A549 (cell line): ENCODE data around the gene HS3ST6. TPM values are rescaled to one million over a fixed set of nuclear protein-coding genes. Genes with fewer than 3 reads are reported as not detected.
A peak's percentile ranks its signal among the peaks of the same experiment; 100 is the strongest.

Experiments used
- ATAC-seq, 2 experiments: fragments of 200-7000 bp in 1 of 2; fragments of >200 bp in 1 of 2; cut with Nextera tagmentation in 1 of 2; cut with Tn5 transposase in 1 of 2; 3 replicates each; pipeline versions ENCODE4 v1.8.0 to v1.9.1; 2018 to 2020; ENCODE audit warnings: mild to moderate bottlenecking in 1 of 2, moderate library complexity in 1 of 2
- CTCF ChIA-PET: fragments of 300-600 bp; sonication (Branson Sonifier 250); formaldehyde crosslinking; extraction: SDS; loops from one replicate; lab custom pipeline; 2021; ENCODE audit warnings: antibody characterized with exemption, inconsistent platforms; lab: Yijun Ruan, JAX
- POLR2A ChIA-PET: fragments of 350-600 bp; formaldehyde crosslinking; extraction: SDS; loops from one replicate; lab custom pipeline; 2021; ENCODE audit warnings: antibody characterized with exemption, inconsistent platforms; lab: Yijun Ruan, JAX
- DNase-seq, 2 experiments: peaks; one replicate each; pipeline versions ENCODE4 v3.0.0 to v3.0.0-alpha.2; 2011 to 2016; ENCODE audit warnings: low read depth in 1 of 2, low spot score in 1 of 2
- FAIRE-seq: peaks from 2 replicates; lab custom pipeline; 2011; peaks lifted over from hg19 to GRCh38; lab: Jason Lieb, UNC
- H3K27ac ChIP-seq, 2 experiments: fragments of >200 bp; sonication (Bioruptor Twin); formaldehyde crosslinking; 3 replicates each; pipeline ENCODE4 v1.5.1; 2016 to 2017
- H3K4me1 ChIP-seq: fragments of >200 bp; sonication (Bioruptor Twin); formaldehyde crosslinking; 3 replicates; pipeline ENCODE4 v1.6.1; 2016
- H3K4me2 ChIP-seq: fragments of >200 bp; sonication (Bioruptor Twin); formaldehyde crosslinking; 3 replicates; pipeline ENCODE4 v1.6.1; 2016
- H3K4me3 ChIP-seq: fragments of >200 bp; sonication (Bioruptor Twin); formaldehyde crosslinking; 3 replicates; pipeline ENCODE4 v1.5.1; 2016
- H3K9me3 ChIP-seq: fragments of >200 bp; sonication (Bioruptor Twin); formaldehyde crosslinking; 3 replicates; pipeline ENCODE4 v1.6.1; 2016
- BHLHE40 ChIP-seq: IDR thresholded peaks from 2 replicates; pipeline ENCODE4 v1.6.1; 2012; ENCODE audit warnings: low read depth, low read length, inconsistent platforms
- CTCF ChIP-seq: fragments of >200 bp; sonication (Bioruptor Twin); formaldehyde crosslinking; IDR thresholded peaks from 3 replicates; pipeline ENCODE4 v1.5.1; 2016
- EHMT2 ChIP-seq: fragments of 200-600 bp; sonication (generic); IDR thresholded peaks from 2 replicates; pipeline ENCODE4 v1.6.1; 2016; ENCODE audit warnings: antibody characterized with exemption, low read depth, mild to moderate bottlenecking, moderate library complexity
- ELK1 ChIP-seq: fragments of 150-350 bp; IDR thresholded peaks from 2 replicates; pipeline ENCODE4 v1.6.1; 2014; ENCODE audit warnings: low read depth, mild to moderate bottlenecking, low read length
- FOSB ChIP-seq: fragments of 250-450 bp; sonication (Bioruptor Pico); IDR thresholded peaks from 2 replicates; pipeline ENCODE4 v1.5.0; 2020; ENCODE audit warnings: mild to moderate bottlenecking, moderate library complexity
- FOXS1 ChIP-seq: fragments of 250-450 bp; sonication (Bioruptor Pico); IDR thresholded peaks from 2 replicates; pipeline ENCODE4 v1.5.0; 2020; ENCODE audit warnings: mild to moderate bottlenecking, moderate library complexity
- HDAC2 ChIP-seq: fragments of 200-600 bp; sonication (generic); IDR thresholded peaks from 2 replicates; pipeline ENCODE4 v1.6.1; 2016
- HMGXB4 ChIP-seq: fragments of 250-450 bp; sonication (Bioruptor Pico); IDR thresholded peaks from 2 replicates; pipeline ENCODE4 v1.5.0; 2021; ENCODE audit warnings: mild to moderate bottlenecking, moderate library complexity, borderline replicate concordance
- HOXB13 ChIP-seq: fragments of 250-450 bp; sonication (Bioruptor Pico); IDR thresholded peaks from 2 replicates; pipeline ENCODE4 v1.5.0; 2020; ENCODE audit warnings: low read depth, mild to moderate bottlenecking, moderate library complexity
- JUN ChIP-seq, 2 experiments: fragments of >200 bp; sonication (Bioruptor Twin); formaldehyde crosslinking; IDR thresholded peaks; 2 replicates in 1 of 2; 3 replicates in 1 of 2; pipeline ENCODE4 v1.6.1; 2016 to 2017
- NFE2L2 ChIP-seq: fragments of 150-350 bp; conservative IDR thresholded peaks from 2 replicates; pipeline ENCODE4 v1.6.1; 2014; ENCODE audit warnings: low read length
- NPAS2 ChIP-seq: fragments of 250-450 bp; sonication (Bioruptor Pico); IDR thresholded peaks from 2 replicates; pipeline ENCODE4 v1.8.0; 2022; ENCODE audit warnings: mild to moderate bottlenecking, moderate library complexity, borderline replicate concordance
- RARB ChIP-seq: fragments of 250-450 bp; sonication (Bioruptor Pico); IDR thresholded peaks from 2 replicates; pipeline ENCODE4 v1.8.0; 2021; ENCODE audit warnings: mild to moderate bottlenecking, moderate library complexity
- RCOR1 ChIP-seq: fragments of 150-350 bp; IDR thresholded peaks from 2 replicates; pipeline ENCODE4 v1.6.1; 2014; ENCODE audit warnings: antibody characterized with exemption, low read length, low read depth
- RFX5 ChIP-seq: fragments of 450-650 bp; IDR thresholded peaks from 2 replicates; pipeline ENCODE4 v1.7.1; 2014; ENCODE audit warnings: antibody characterized with exemption, mild to moderate bottlenecking, moderate library complexity
- SMC3 ChIP-seq: fragments of >200 bp; sonication (Bioruptor Twin); formaldehyde crosslinking; IDR thresholded peaks from 3 replicates; pipeline ENCODE4 v1.6.1; 2018; ENCODE audit warnings: inconsistent platforms
- TP53 ChIP-seq: fragments of 250-450 bp; sonication (Bioruptor Pico); IDR thresholded peaks from 2 replicates; pipeline ENCODE4 v1.5.0; 2021; ENCODE audit warnings: mild to moderate bottlenecking, moderate library complexity
- ZC3H11A ChIP-seq: fragments of 450-650 bp; IDR thresholded peaks from 2 replicates; pipeline ENCODE4 v1.6.1; 2014; ENCODE audit warnings: antibody characterized with exemption, mild to moderate bottlenecking
- WGBS: methylation state at CpG from one replicate; pipeline ENCODE4 v1.1.6; 2017; ENCODE audit errors: missing lambda C conversion rate; 5-methylcytosine and 5-hydroxymethylcytosine counted together
- polyA plus RNA-seq, 4 experiments: library from polyadenylated mRNA; depleted of rRNA in 3 of 4; stranded (reverse); fragments of >200 nt; fragmentation: RNase III in 1 of 4; extraction: RNeasy Plus Mini Kit Qiagen cat#74134 plus additional on column Dnase treatment in 1 of 4; gene quantifications; 2 replicates in 3 of 4; 3 replicates in 1 of 4; pipeline ENCODE4 v1.2.3, GENCODE V29; 2011 to 2017
- TF ChIP-seq, protein P1 (sequence below): fragments of >200 bp; sonication (Bioruptor Twin); formaldehyde crosslinking; IDR thresholded peaks from 3 replicates; pipeline ENCODE4 v1.6.1; 2016
- TF ChIP-seq, protein P2 (sequence below): fragments of 250-450 bp; sonication (Bioruptor Pico); IDR thresholded peaks from 2 replicates; pipeline ENCODE4 v1.5.0; 2020; ENCODE audit warnings: low read depth, mild to moderate bottlenecking, moderate library complexity

Gene HS3ST6
- polyA plus RNA-seq, 2 of the 4 experiments (the other 2 are of a cell fraction) = 1.5 to 2.0 TPM

- Histone ChIP-seq H3K4me3 (no peak overlapping the region), H3K4me2 (no peak overlapping the region), H3K4me1 (no peaks in the 10 kb centered on the region), H3K9me3 (no peaks in the 10 kb centered on the region), H3K27ac (no peak overlapping the region)
- POLR2A ChIA-PET = interaction anchor here (3.2 kb wide), 1 partner anchor 15 kb away, joined by 18 read pairs; the partner anchor contains the start of gene RPS2
- no peak for FAIRE-seq
- no peak for DNase-seq
- TF ChIP-seq TP53 = no peak
- no peak for TF ChIP-seq RFX5
- no peak for TF ChIP-seq BHLHE40
- TF ChIP-seq ELK1 = no peak
- TF ChIP-seq JUN (IDR thresholded peaks at IDR 0.05) = no peak
- TF ChIP-seq, protein P1, sequence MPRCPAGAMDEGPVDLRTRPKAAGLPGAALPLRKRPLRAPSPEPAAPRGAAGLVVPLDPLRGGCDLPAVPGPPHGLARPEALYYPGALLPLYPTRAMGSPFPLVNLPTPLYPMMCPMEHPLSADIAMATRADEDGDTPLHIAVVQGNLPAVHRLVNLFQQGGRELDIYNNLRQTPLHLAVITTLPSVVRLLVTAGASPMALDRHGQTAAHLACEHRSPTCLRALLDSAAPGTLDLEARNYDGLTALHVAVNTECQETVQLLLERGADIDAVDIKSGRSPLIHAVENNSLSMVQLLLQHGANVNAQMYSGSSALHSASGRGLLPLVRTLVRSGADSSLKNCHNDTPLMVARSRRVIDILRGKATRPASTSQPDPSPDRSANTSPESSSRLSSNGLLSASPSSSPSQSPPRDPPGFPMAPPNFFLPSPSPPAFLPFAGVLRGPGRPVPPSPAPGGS = no peak
- no peak for TF ChIP-seq HDAC2
- no peak for TF ChIP-seq NPAS2
- no peak for TF ChIP-seq CTCF
- no peak for TF ChIP-seq RCOR1
- CTCF ChIA-PET = interaction anchor here (1.1 to 1.4 kb wide), 3 partner anchors 9 to 105 kb away, joined by 3 to 7 read pairs (median 3); partner anchors contain the start of gene NDUFB10
- 34% methylated on average over 5 of the region's 7 CpGs for WGBS
- ATAC-seq = peak; percentile 34 to 46
These were observed 31.8 kb upstream of the HS3ST6 start for GRCh38 chr16:1950047-1950446.

DNA sequence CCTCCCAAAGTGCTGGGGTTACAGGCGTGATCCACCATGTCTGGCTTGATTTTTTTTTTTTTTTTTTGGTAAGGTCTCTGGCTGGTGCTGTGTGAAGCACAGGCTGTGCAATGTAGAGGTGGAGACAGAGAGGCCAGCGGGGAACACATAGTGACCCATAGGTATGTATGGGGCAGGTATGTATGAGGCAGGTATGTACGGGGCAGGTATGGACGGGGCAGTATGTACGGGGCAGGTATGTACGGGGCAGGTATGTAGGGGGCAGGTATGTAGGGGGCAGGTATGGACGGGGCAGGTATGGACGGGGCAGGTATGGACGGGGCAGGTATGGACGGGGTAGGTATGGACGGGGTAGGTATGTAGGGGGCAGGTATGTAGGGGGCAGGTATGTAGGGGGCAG lies 31.3 kb upstream of the HS3ST6 start:
- no peak for DNase-seq
- ChIA-PET POLR2A (no interaction called here), CTCF (interaction anchor here (0.6 to 1.4 kb wide), 5 partner anchors 10 to 139 kb away, joined by 3 to 7 read pairs (median 3); partner anchors contain the start of gene NDUFB10)
- H3K4me2 ChIP-seq = no peak overlapping the region
- FAIRE-seq = no peak
- no peak for ATAC-seq
- no peaks in the 10 kb centered on the region for H3K4me1 ChIP-seq
- H3K27ac ChIP-seq = no peak overlapping the region
- no peak for TF ChIP-seq HOXB13 (CRISPR knock-in tag)
- TF ChIP-seq RARB (CRISPR knock-in tag) = no peak
- no peak for TF ChIP-seq FOSB (CRISPR knock-in tag)
- TF ChIP-seq FOXS1 = no peak
- no peak for TF ChIP-seq SMC3
- TF ChIP-seq NFE2L2 = no peak
- no peak for TF ChIP-seq EHMT2
- TF ChIP-seq HMGXB4 (CRISPR knock-in tag) = no peak
- 70% methylated on average over 6 of the region's 11 CpGs for WGBS
- no peaks in the 10 kb centered on the region for H3K9me3 ChIP-seq
- H3K4me3 ChIP-seq = no peak overlapping the region

DNA sequence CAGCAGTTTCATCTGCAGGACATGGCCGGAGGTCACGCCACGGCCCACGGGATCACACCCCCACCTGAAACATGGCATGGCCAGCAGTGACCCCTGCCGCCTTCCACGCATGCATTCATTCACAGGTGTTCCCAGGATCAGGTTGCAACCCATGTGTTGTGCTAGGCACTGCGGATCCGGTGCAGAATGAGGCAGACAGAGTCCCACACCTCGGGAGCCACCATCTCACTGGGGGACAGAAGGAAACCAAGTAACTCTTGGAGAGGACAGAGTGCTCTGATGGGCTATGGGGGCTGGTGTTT lies 29.1 kb upstream of the HS3ST6 start:
- TF ChIP-seq ZC3H11A = no peak
- no peak for TF ChIP-seq FOSB (CRISPR knock-in tag)
- TF ChIP-seq, protein P2, sequence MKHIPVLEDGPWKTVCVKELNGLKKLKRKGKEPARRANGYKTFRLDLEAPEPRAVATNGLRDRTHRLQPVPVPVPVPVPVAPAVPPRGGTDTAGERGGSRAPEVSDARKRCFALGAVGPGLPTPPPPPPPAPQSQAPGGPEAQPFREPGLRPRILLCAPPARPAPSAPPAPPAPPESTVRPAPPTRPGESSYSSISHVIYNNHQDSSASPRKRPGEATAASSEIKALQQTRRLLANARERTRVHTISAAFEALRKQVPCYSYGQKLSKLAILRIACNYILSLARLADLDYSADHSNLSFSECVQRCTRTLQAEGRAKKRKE (CRISPR knock-in tag) = no peak
- WGBS = 88% methylated on average over 9 of the region's 9 CpGs
- ChIA-PET CTCF (interaction anchor here (1.2 to 2.5 kb wide), 4 partner anchors 10 to 82 kb away, joined by 4 to 11 read pairs (median 8); no protein-coding TSS in a partner anchor), POLR2A (no interaction called here)
- Histone ChIP-seq H3K9me3 (no peaks in the 10 kb centered on the region), H3K4me1 (peaks cover 5% of the 10 kb centered on the region), H3K4me2 (no peak overlapping the region), H3K4me3 (no peak overlapping the region), H3K27ac (no peak overlapping the region)
- no peak for FAIRE-seq
- no peak for DNase-seq
- ATAC-seq = no peak
